Measurements from ENCODE around the gene PLEKHJ1.

DNA sequence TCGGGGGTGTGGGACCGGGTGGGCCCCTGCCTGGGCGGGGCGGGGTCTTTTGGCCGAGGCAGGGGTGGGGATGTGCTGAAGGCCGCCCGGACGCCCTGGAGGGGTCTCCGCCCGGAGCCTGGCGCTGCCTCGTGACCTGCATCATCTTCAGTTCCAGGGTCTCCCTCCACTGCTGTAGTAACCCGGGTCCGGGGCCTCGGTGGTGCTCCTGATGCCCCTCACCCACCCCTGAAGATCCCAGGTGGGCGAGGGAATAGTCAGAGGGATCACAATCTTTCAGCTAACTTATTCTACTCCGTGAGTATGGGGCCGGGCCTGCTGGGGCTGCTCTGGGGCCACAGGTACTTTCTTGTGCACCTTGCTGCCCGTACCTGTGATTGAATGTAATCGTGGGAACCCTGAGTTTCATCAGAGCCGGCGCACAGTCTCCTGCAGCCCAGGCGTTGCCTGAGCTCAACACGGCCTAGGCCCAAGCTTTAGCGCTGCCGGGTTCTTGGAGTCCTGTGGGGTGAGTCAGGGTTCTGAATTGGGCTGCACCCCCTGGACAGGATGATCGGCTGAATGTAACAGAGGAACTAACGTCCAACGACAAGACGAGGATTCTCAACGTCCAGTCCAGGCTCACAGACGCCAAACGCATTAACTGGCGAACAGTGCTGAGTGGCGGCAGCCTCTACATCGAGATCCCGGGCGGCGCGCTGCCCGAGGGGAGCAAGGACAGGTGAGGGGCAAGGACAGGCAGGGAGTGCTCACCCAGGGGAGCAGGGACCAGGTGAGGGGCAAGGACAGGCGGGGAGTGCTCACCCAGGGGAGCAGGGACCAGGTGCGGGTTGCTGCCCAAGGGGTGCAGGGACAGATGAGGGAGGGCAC is 35.3 kb upstream of the PLEKHJ1 start:
- TF ChIP-seq, protein P1, sequence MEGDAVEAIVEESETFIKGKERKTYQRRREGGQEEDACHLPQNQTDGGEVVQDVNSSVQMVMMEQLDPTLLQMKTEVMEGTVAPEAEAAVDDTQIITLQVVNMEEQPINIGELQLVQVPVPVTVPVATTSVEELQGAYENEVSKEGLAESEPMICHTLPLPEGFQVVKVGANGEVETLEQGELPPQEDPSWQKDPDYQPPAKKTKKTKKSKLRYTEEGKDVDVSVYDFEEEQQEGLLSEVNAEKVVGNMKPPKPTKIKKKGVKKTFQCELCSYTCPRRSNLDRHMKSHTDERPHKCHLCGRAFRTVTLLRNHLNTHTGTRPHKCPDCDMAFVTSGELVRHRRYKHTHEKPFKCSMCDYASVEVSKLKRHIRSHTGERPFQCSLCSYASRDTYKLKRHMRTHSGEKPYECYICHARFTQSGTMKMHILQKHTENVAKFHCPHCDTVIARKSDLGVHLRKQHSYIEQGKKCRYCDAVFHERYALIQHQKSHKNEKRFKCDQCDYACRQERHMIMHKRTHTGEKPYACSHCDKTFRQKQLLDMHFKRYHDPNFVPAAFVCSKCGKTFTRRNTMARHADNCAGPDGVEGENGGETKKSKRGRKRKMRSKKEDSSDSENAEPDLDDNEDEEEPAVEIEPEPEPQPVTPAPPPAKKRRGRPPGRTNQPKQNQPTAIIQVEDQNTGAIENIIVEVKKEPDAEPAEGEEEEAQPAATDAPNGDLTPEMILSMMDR (IDR thresholded peaks at IDR 0.05): no peak
- TF ChIP-seq POLR2A (IDR thresholded peaks at IDR 0.05): no peak

All from right lobe of liver (tissue), 4 donors.